ENCODE data around the gene TMA7. TPM values are rescaled to one million over a fixed set of nuclear protein-coding genes. Genes with fewer than 3 reads are reported as not detected.
A peak's percentile ranks its signal among the peaks of the same experiment; 100 is the strongest.

Gene TMA7
- total and polyA plus RNA-seq, 2 of the 13 experiments (the other 11 are each of a cell fraction or from before 2014, with no cell fraction given): 100 to 486 TPM

- TF ChIP-seq ZGPAT (CRISPR knock-in tag; IDR thresholded peaks at IDR 0.05): peak; percentile 72
- peak; percentile 64; the same call in 1 of the 2 replicates for TF ChIP-seq IRF9 (CRISPR knock-in tag; IDR thresholded peaks at IDR 0.05; ENCODE audit: borderline replicate concordance)
- peak; percentile 49 for TF ChIP-seq MXD4 (CRISPR knock-in tag; IDR thresholded peaks at IDR 0.05)
- TF ChIP-seq ZNF619 (CRISPR knock-in tag; IDR thresholded peaks at IDR 0.05): peak; percentile 39; the same call in 1 of the 2 replicates
- TF ChIP-seq CHCHD3 (CRISPR knock-in tag; IDR thresholded peaks at IDR 0.05): no peak
- no peak for TF ChIP-seq DPF2 (CRISPR knock-in tag; IDR thresholded peaks at IDR 0.05; ENCODE audit: borderline replicate concordance, low read depth)
- TF ChIP-seq ZBTB42 (CRISPR knock-in tag; IDR thresholded peaks at IDR 0.05): no peak
- TF ChIP-seq ZNF768 (CRISPR knock-in tag; IDR thresholded peaks at IDR 0.05): no peak
- TF ChIP-seq ZNF10 (CRISPR knock-in tag; IDR thresholded peaks at IDR 0.05; ENCODE audit: borderline replicate concordance, low read depth): no peak
- no peak for TF ChIP-seq ZNF414 (CRISPR knock-in tag; IDR thresholded peaks at IDR 0.05)
- TF ChIP-seq MATR3 (CRISPR knock-in tag; IDR thresholded peaks at IDR 0.05): no peak
- TF ChIP-seq USF2 (IDR thresholded peaks at IDR 0.05; ENCODE audit: low read depth, low read length): no peak
- TF ChIP-seq USF2 (CRISPR knock-in tag; IDR thresholded peaks at IDR 0.05; ENCODE audit: borderline replicate concordance): no peak
- no peak for TF ChIP-seq TIGD3 (CRISPR knock-in tag; IDR thresholded peaks at IDR 0.05; ENCODE audit: borderline replicate concordance)
- peak in 1 of 2 experiments; percentile 65; a peak in 1 of 4 replicates for TF ChIP-seq KLF16 (CRISPR knock-in tag; IDR thresholded peaks at IDR 0.05)
- TF ChIP-seq ZBTB20 (CRISPR knock-in tag; IDR thresholded peaks at IDR 0.05; ENCODE audit: borderline replicate concordance, low read depth): no peak
- TF ChIP-seq ARNTL (CRISPR knock-in tag; IDR thresholded peaks at IDR 0.05): no peak
- TF ChIP-seq NFE2 (CRISPR knock-in tag; IDR thresholded peaks at IDR 0.05): peak; percentile 91
- no peak for TF ChIP-seq NFE2L1 (CRISPR knock-in tag; IDR thresholded peaks at IDR 0.05; ENCODE audit: borderline replicate concordance)
- no peak for TF ChIP-seq BORCS8-MEF2B (CRISPR knock-in tag; IDR thresholded peaks at IDR 0.05)
- no peak for TF ChIP-seq ZNF850 (CRISPR knock-in tag; conservative IDR thresholded peaks at IDR 0.05)
- no peak; the same call in 1 of the 2 replicates for TF ChIP-seq PITX1 (CRISPR knock-in tag; IDR thresholded peaks at IDR 0.05)
- TF ChIP-seq CEBPG (CRISPR knock-in tag; IDR thresholded peaks at IDR 0.05): no peak
- 0 out of 2 replicates have a peak, but pooled peaks have one; percentile 68 for TF ChIP-seq NFATC3 (CRISPR knock-in tag; IDR thresholded peaks at IDR 0.05)
Measured at GRCh38 chr3:48465531-48466378, 25.7 kb downstream of the TMA7 start (continued).
